Type B pancreatic cell (in vitro differentiated cells): ENCODE measurements around the gene POT1. TPM values are rescaled to one million over a fixed set of nuclear protein-coding genes. Genes with fewer than 3 reads are reported as not detected.

Source experiments
- DNase-seq: peaks from one replicate; pipeline ENCODE4 v3.0.0; 2021; ENCODE audit warnings: mixed read lengths; ENCODE audit not compliant: unreplicated experiment; ENCODE audit errors: extremely low spot score
- H3K27ac Mint-ChIP-seq: 2 replicates; pipeline ENCODE4 v1.8.0; 2021; ENCODE audit warnings: mild to moderate bottlenecking, mixed read lengths
- H3K27me3 Mint-ChIP-seq: 2 replicates; pipeline ENCODE4 v1.8.0; 2021; ENCODE audit warnings: mixed read lengths
- H3K36me3 Mint-ChIP-seq: 2 replicates; pipeline ENCODE4 v1.8.0; 2021; ENCODE audit warnings: mixed read lengths
- H3K4me1 Mint-ChIP-seq: one replicate; pipeline ENCODE4 v1.8.0; 2021; ENCODE audit warnings: mixed read lengths; ENCODE audit not compliant: unreplicated experiment
- H3K4me3 Mint-ChIP-seq: 2 replicates; pipeline ENCODE4 v1.8.0; 2021; ENCODE audit warnings: mild to moderate bottlenecking, mixed read lengths
- H3K9me3 Mint-ChIP-seq: 2 replicates; pipeline ENCODE4 v1.8.0; 2021; ENCODE audit warnings: mixed read lengths
- CTCF ChIP-seq: fragments of 200-600 bp; sonication (generic); conservative IDR thresholded peaks from 2 replicates; pipeline ENCODE4 v1.5.0; 2021; ENCODE audit warnings: antibody characterized with exemption, mild to moderate bottlenecking
- total RNA-seq: library from RNA; stranded (reverse); gene quantifications from 2 replicates; pipeline ENCODE4 v1.2.1, GENCODE V29; 2021; ENCODE audit warnings: low replicate concordance

Gene POT1
- total RNA-seq, 1 donor from 2014 or later, result 27.3 TPM

GRCh38 chr7:124811341-124811740 lies 118.3 kb downstream of the POT1 start:
- Mint-ChIP-seq H3K36me3 (no peaks in the 10 kb centered on the region), H3K27me3 (no peaks in the 10 kb centered on the region), H3K4me1 (no peaks in the 10 kb centered on the region), H3K4me3 (no peak overlapping the region), H3K9me3 (no peaks in the 10 kb centered on the region), H3K27ac (no peak overlapping the region)
- no peak for TF ChIP-seq CTCF
- DNase-seq, result no peak

- Mint-ChIP-seq H3K27me3 (no peaks in the 10 kb centered on the region), H3K36me3 (no peaks in the 10 kb centered on the region), H3K4me1 (no peaks in the 10 kb centered on the region), H3K9me3 (no peaks in the 10 kb centered on the region), H3K27ac (no peak overlapping the region), H3K4me3 (no peak overlapping the region)
- TF ChIP-seq CTCF, result no peak
- DNase-seq, result no peak
Observed at GRCh38 chr7:124810605-124811004, 119.0 kb downstream of the POT1 start.

GRCh38 chr7:124808206-124808605 lies 121.4 kb downstream of the POT1 start:
- no peak for TF ChIP-seq CTCF
- no peaks in the 10 kb centered on the region for H3K9me3 Mint-ChIP-seq
- H3K4me3 Mint-ChIP-seq, result no peak overlapping the region
- H3K27ac Mint-ChIP-seq, result no peak overlapping the region
- H3K36me3 Mint-ChIP-seq, result no peaks in the 10 kb centered on the region
- no peaks in the 10 kb centered on the region for H3K27me3 Mint-ChIP-seq
- H3K4me1 Mint-ChIP-seq, result no peaks in the 10 kb centered on the region
- no peak for DNase-seq

- DNase-seq, result no peak
- Mint-ChIP-seq H3K4me1 (no peaks in the 10 kb centered on the region), H3K9me3 (peaks cover 3% of the 10 kb centered on the region), H3K4me3 (no peak overlapping the region), H3K27ac (no peak overlapping the region), H3K27me3 (no peaks in the 10 kb centered on the region), H3K36me3 (no peaks in the 10 kb centered on the region)
- TF ChIP-seq CTCF, result no peak
Observed at GRCh38 chr7:124801330-124801895, 128.2 kb downstream of the POT1 start.

- Mint-ChIP-seq H3K27ac (no peak overlapping the region), H3K4me1 (no peaks in the 10 kb centered on the region), H3K27me3 (no peaks in the 10 kb centered on the region), H3K9me3 (peaks cover 7% of the 10 kb centered on the region), H3K4me3 (no peak overlapping the region), H3K36me3 (no peaks in the 10 kb centered on the region)
- no peak for DNase-seq
- TF ChIP-seq CTCF, result no peak
Observed at GRCh38 chr7:124800386-124800785, 129.2 kb downstream of the POT1 start.

- no peaks in the 10 kb centered on the region for H3K27me3 Mint-ChIP-seq
- H3K36me3 Mint-ChIP-seq, result no peaks in the 10 kb centered on the region
- no peak overlapping the region for H3K4me3 Mint-ChIP-seq
- no peaks in the 10 kb centered on the region for H3K4me1 Mint-ChIP-seq
- peaks cover 7% of the 10 kb centered on the region for H3K9me3 Mint-ChIP-seq
- no peak for TF ChIP-seq CTCF
- H3K27ac Mint-ChIP-seq, result no peak overlapping the region
- no peak for DNase-seq
Observed at GRCh38 chr7:124799448-124799847, 130.2 kb downstream of the POT1 start.
